HepG2 (cell line): ENCODE measurements around the gene PAEP.

ENCODE experiments used
- EZH2 ChIP-seq: conservative IDR thresholded peaks from 2 replicates; pipeline ENCODE4 v1.6.1; 2012; ENCODE audit warnings: mild to moderate bottlenecking, low read depth, low read length, moderate library complexity
- IKZF1 ChIP-seq: fragments of 450-650 bp; IDR thresholded peaks from 2 replicates; pipeline ENCODE4 v1.7.1; 2016
- KLF13 ChIP-seq: sonication (generic); formaldehyde crosslinking; IDR thresholded peaks from 2 replicates; pipeline ENCODE4 v1.4.0; 2020; ENCODE audit warnings: mild to moderate bottlenecking, missing genetic modification reagents
- MEIS1 ChIP-seq: sonication (generic); formaldehyde crosslinking; IDR thresholded peaks from 2 replicates; pipeline ENCODE4 v1.9.0; 2021; ENCODE audit warnings: mild to moderate bottlenecking, missing genetic modification reagents, moderate library complexity, borderline replicate concordance
- ZBTB38 ChIP-seq: sonication (generic); formaldehyde crosslinking; IDR thresholded peaks from 2 replicates; pipeline ENCODE4 v1.5.1; 2020; ENCODE audit warnings: mild to moderate bottlenecking, missing genetic modification reagents
- ZNF24 ChIP-seq: fragments of 450-650 bp; IDR thresholded peaks from 2 replicates; pipeline ENCODE4 v1.6.1; 2017; ENCODE audit warnings: antibody characterized with exemption, mild to moderate bottlenecking
- ZNF781 ChIP-seq: sonication (generic); formaldehyde crosslinking; IDR thresholded peaks from 2 replicates; pipeline ENCODE4 v1.5.1; 2020; ENCODE audit warnings: borderline replicate concordance, mild to moderate bottlenecking, missing genetic modification reagents; ENCODE audit errors: not compliant biosample characterization
- TF ChIP-seq, protein P1 (sequence below): sonication (generic); formaldehyde crosslinking; IDR thresholded peaks from 2 replicates; pipeline ENCODE4 v1.5.0; 2020; ENCODE audit warnings: mild to moderate bottlenecking, missing genetic modification reagents, moderate library complexity
- TF ChIP-seq, protein P2 (sequence below): sonication (generic); formaldehyde crosslinking; IDR thresholded peaks from 2 replicates; pipeline ENCODE4 v1.4.0; 2020; ENCODE audit warnings: missing genetic modification reagents
- TF ChIP-seq, protein P3 (sequence below): sonication (generic); formaldehyde crosslinking; IDR thresholded peaks from 2 replicates; pipeline ENCODE4 v1.4.0; 2020; ENCODE audit warnings: low read depth, mild to moderate bottlenecking, missing genetic modification reagents
- TF ChIP-seq, protein P4 (sequence below): sonication (generic); formaldehyde crosslinking; IDR thresholded peaks from 2 replicates; pipeline ENCODE4 v1.4.0; 2020; ENCODE audit warnings: mild to moderate bottlenecking, missing genetic modification reagents

DNA sequence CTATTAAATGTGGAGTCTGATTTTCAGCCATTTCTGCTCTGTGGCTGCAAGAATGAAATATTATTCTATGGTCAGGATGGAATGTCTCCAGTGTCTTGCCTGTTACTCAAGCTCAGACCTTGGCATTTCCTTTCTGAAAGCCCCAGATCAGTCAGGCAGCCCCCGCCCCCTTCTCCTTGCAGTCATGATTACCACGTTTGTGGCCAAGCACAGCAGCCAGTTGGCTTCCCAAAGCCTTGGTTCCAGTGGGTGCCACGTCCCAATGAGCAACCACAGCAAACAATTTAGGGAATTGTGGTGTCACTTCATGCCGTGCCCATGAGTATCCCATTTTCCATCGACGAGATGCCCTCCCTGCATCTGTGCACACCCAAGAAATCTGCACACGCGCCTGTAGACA, 25.3 kb upstream of the PAEP start:
- TF ChIP-seq, protein P1, sequence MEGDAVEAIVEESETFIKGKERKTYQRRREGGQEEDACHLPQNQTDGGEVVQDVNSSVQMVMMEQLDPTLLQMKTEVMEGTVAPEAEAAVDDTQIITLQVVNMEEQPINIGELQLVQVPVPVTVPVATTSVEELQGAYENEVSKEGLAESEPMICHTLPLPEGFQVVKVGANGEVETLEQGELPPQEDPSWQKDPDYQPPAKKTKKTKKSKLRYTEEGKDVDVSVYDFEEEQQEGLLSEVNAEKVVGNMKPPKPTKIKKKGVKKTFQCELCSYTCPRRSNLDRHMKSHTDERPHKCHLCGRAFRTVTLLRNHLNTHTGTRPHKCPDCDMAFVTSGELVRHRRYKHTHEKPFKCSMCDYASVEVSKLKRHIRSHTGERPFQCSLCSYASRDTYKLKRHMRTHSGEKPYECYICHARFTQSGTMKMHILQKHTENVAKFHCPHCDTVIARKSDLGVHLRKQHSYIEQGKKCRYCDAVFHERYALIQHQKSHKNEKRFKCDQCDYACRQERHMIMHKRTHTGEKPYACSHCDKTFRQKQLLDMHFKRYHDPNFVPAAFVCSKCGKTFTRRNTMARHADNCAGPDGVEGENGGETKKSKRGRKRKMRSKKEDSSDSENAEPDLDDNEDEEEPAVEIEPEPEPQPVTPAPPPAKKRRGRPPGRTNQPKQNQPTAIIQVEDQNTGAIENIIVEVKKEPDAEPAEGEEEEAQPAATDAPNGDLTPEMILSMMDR (CRISPR knock-in tag), result no peak
- TF ChIP-seq ZNF24 (no peak), MEIS1 (no peak), KLF13 (CRISPR knock-in tag) (no peak), ZBTB38 (CRISPR knock-in tag) (no peak), EZH2 (no peak), IKZF1 (no peak), ZNF781 (CRISPR knock-in tag) (no peak)
- TF ChIP-seq, protein P2, sequence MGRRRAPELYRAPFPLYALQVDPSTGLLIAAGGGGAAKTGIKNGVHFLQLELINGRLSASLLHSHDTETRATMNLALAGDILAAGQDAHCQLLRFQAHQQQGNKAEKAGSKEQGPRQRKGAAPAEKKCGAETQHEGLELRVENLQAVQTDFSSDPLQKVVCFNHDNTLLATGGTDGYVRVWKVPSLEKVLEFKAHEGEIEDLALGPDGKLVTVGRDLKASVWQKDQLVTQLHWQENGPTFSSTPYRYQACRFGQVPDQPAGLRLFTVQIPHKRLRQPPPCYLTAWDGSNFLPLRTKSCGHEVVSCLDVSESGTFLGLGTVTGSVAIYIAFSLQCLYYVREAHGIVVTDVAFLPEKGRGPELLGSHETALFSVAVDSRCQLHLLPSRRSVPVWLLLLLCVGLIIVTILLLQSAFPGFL, result no peak
- TF ChIP-seq, protein P3, sequence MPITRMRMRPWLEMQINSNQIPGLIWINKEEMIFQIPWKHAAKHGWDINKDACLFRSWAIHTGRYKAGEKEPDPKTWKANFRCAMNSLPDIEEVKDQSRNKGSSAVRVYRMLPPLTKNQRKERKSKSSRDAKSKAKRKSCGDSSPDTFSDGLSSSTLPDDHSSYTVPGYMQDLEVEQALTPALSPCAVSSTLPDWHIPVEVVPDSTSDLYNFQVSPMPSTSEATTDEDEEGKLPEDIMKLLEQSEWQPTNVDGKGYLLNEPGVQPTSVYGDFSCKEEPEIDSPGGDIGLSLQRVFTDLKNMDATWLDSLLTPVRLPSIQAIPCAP (CRISPR knock-in tag), result no peak
- TF ChIP-seq, protein P4, sequence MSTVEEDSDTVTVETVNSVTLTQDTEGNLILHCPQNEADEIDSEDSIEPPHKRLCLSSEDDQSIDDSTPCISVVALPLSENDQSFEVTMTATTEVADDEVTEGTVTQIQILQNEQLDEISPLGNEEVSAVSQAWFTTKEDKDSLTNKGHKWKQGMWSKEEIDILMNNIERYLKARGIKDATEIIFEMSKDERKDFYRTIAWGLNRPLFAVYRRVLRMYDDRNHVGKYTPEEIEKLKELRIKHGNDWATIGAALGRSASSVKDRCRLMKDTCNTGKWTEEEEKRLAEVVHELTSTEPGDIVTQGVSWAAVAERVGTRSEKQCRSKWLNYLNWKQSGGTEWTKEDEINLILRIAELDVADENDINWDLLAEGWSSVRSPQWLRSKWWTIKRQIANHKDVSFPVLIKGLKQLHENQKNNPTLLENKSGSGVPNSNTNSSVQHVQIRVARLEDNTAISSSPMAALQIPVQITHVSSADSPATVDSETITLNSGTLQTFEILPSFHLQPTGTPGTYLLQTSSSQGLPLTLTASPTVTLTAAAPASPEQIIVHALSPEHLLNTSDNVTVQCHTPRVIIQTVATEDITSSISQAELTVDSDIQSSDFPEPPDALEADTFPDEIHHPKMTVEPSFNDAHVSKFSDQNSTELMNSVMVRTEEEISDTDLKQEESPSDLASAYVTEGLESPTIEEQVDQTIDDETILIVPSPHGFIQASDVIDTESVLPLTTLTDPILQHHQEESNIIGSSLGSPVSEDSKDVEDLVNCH (CRISPR knock-in tag), result no peak
